ENCODE measurements around the gene PLEKHA8. TPM values are rescaled to one million over a fixed set of nuclear protein-coding genes. Genes with fewer than 3 reads are reported as not detected.

The PLEKHA8 gene
- total and polyA plus RNA-seq, 2 of the 8 experiments (the other 6 are each of a cell fraction or from before 2014, with no cell fraction given), result 10.7 to 44.0 TPM

- H3K23ac ChIP-seq (ENCODE audit: insufficient read length), result no peak overlapping the region
- H3K56ac ChIP-seq (replicated peaks; ENCODE audit: insufficient read length, low read depth, low read length), result no peak overlapping the region
- ChIA-PET POLR2A (ENCODE audit: partially characterized antibody) (no interaction called here), CTCF (ENCODE audit: partially characterized antibody) (interaction anchor here (1.0 kb wide), 1 partner anchor 186 kb away, joined by 3 read pairs; no protein-coding TSS in a partner anchor)
- no peak overlapping the region for H3K14ac ChIP-seq (ENCODE audit: insufficient read length)
- no peak overlapping the region for H3K18ac ChIP-seq (ENCODE audit: extremely low read depth, low read length)
- H3K27ac ChIP-seq (ENCODE audit: low read depth, low read length), result no peak overlapping the region
- H2BK20ac ChIP-seq (ENCODE audit: low read length), result no peak overlapping the region
- no peak overlapping the region for H2AFZ ChIP-seq (ENCODE audit: low read length)
- peaks cover 0 to 5% of the 10 kb centered on the region in 2 experiments for H4K20me1 ChIP-seq (replicated peaks in 1 of 2; ENCODE audit: control insufficient read depth in 1 of 2, insufficient read depth in 2 of 2, low read length in 2 of 2)
- peaks cover 4 to 16% of the 10 kb centered on the region in 2 experiments for H3K9me3 ChIP-seq (ENCODE audit: insufficient read depth in 2 of 2, low read depth in 1 of 2, low read length in 1 of 2)
- DNase-seq (ENCODE audit: low read depth in 1 of 2, low spot score in 2 of 2), result no peak
- no peak overlapping the region for H3K9ac ChIP-seq (replicated peaks in 1 of 4; ENCODE audit: extremely low read depth in 1 of 4, low read depth in 3 of 4, low read length in 3 of 4)
- no peak overlapping the region for H2BK120ac ChIP-seq (replicated peaks; ENCODE audit: low read depth, low read length)
- no peak overlapping the region for H3K4ac ChIP-seq (replicated peaks; ENCODE audit: insufficient read length, low read depth, low read length)
- H2AK5ac ChIP-seq (ENCODE audit: low read depth, low read length), result no peak overlapping the region
- H4K8ac ChIP-seq (ENCODE audit: extremely low read depth, insufficient read depth, low read length), result no peak overlapping the region
- no peak overlapping the region for H4K5ac ChIP-seq (ENCODE audit: insufficient read length, low read depth, low read length)
- no peaks in the 10 kb centered on the region; a peak in 1 of 7 replicates for H3K4me1 ChIP-seq (replicated peaks in 1 of 4; ENCODE audit: control insufficient read depth in 3 of 4, insufficient read depth in 4 of 4, low read length in 3 of 4)
- H2BK5ac ChIP-seq (ENCODE audit: low read depth, low read length), result no peak overlapping the region
- H3K27me3 ChIP-seq (replicated peaks in 1 of 4; ENCODE audit: control insufficient read depth in 3 of 4, extremely low read depth in 1 of 4, insufficient read depth in 3 of 4, low read length in 3 of 4), result no peaks in the 10 kb centered on the region
- FAIRE-seq, result no peak
- peaks cover 0 to 4% (median 0%) of the 10 kb centered on the region in 4 experiments; a peak in 1 of 8 replicates for H3K36me3 ChIP-seq (ENCODE audit: control insufficient read depth in 2 of 4, insufficient read depth in 4 of 4, low read length in 3 of 4)
- H4K91ac ChIP-seq (replicated peaks; ENCODE audit: insufficient read length, low read length), result no peak overlapping the region
- no peaks in the 10 kb centered on the region for H3K79me2 ChIP-seq (ENCODE audit: control insufficient read depth in 1 of 2, insufficient read depth in 2 of 2, low read length in 2 of 2)
- no peaks in the 10 kb centered on the region for H3K79me1 ChIP-seq (ENCODE audit: low read depth, low read length)
- no peak overlapping the region for H2BK12ac ChIP-seq (ENCODE audit: low read depth, low read length)
- H3K4me3 ChIP-seq (ENCODE audit: extremely low read depth in 1 of 4, insufficient read depth in 2 of 4, low read depth in 3 of 4, low read length in 4 of 4), result no peak overlapping the region
- H3K23me2 ChIP-seq (ENCODE audit: low read depth, low read length), result no peaks in the 10 kb centered on the region
- no peak overlapping the region for H3K4me2 ChIP-seq (ENCODE audit: insufficient read depth in 1 of 2, low read depth in 2 of 2, low read length in 2 of 2)
- no peak overlapping the region for H2BK15ac ChIP-seq (ENCODE audit: low read length)
- TF ChIP-seq SRF (IDR thresholded peaks at IDR 0.05; ENCODE audit: low read depth, low read length) (no peak), GABPA (IDR thresholded peaks at IDR 0.05; ENCODE audit: borderline replicate concordance, insufficient read depth, low read length) (no peak), MAFK (IDR thresholded peaks at IDR 0.05; ENCODE audit: low read depth, low read length) (no peak), TBP (IDR thresholded peaks at IDR 0.05; ENCODE audit: low read depth, low read length) (no peak), SP2 (IDR thresholded peaks at IDR 0.05; ENCODE audit: low read length) (no peak), POLR2A (IDR thresholded peaks at IDR 0.05; ENCODE audit: control extremely low read depth in 1 of 2, low read depth in 2 of 2, low read length in 2 of 2) (no peak), JUN (IDR thresholded peaks at IDR 0.05; ENCODE audit: low read depth, low read length) (no peak), RBBP5 (IDR thresholded peaks at IDR 0.05; ENCODE audit: borderline replicate concordance, low read depth, low read length) (no peak), ATF2 (IDR thresholded peaks at IDR 0.05; ENCODE audit: low read length) (no peak), EZH2 (IDR thresholded peaks at IDR 0.05; ENCODE audit: low read depth, low read length, severe bottlenecking) (no peak), EGR1 (IDR thresholded peaks at IDR 0.05; ENCODE audit: borderline replicate concordance, low read depth, low read length) (no peak), GTF2F1 (IDR thresholded peaks at IDR 0.05; ENCODE audit: borderline replicate concordance, low read depth, low read length) (no peak), SIRT6 (IDR thresholded peaks at IDR 0.05; ENCODE audit: low read length) (no peak), E2F6 (IDR thresholded peaks at IDR 0.05) (no peak)
Measured at GRCh38 chr7:30113144-30113543, 84.9 kb downstream of the PLEKHA8 start.
